RPMI7951 (cell line): Measurements from ENCODE around the gene THSD4. TPM values are rescaled to one million over a fixed set of nuclear protein-coding genes. Genes with fewer than 3 reads are reported as not detected.

Experiments used
- DNase-seq: peaks from one replicate; pipeline ENCODE4 v3.0.0-alpha.2; 2012; ENCODE audit warnings: low read depth
- total RNA-seq: library from RNA; depleted of rRNA; stranded (reverse); fragments of >200 nt; shearing (Covaris generic); gene quantifications from 2 replicates; pipeline ENCODE4 v1.2.3, GENCODE V29; 2014

The THSD4 gene
- total RNA-seq, 1 experiment from 2014 or later = 25.2 TPM

GRCh38 chr15:71259866-71260265 lies 144.6 kb downstream of the THSD4 start:
- DNase-seq = no peak

GRCh38 chr15:71261418-71261817 lies 146.1 kb downstream of the THSD4 start:
- no peak for DNase-seq

GRCh38 chr15:71261909-71262308 lies 146.6 kb downstream of the THSD4 start:
- peak; percentile 78 for DNase-seq

GRCh38 chr15:71262599-71262998 lies 147.3 kb downstream of the THSD4 start:
- DNase-seq = peak; percentile 23

GRCh38 chr15:71265606-71266005 lies 150.3 kb downstream of the THSD4 start:
- peak; percentile 52 for DNase-seq

GRCh38 chr15:71271327-71271726 lies 156.1 kb downstream of the THSD4 start:
- no peak for DNase-seq

- DNase-seq = peak; percentile 85
Observed at GRCh38 chr15:71272932-71273331, 157.7 kb downstream of the THSD4 start.

GRCh38 chr15:71273731-71274447 lies 158.6 kb downstream of the THSD4 start:
- DNase-seq = peak; percentile 59

GRCh38 chr15:71274448-71274798 lies 159.2 kb downstream of the THSD4 start:
- DNase-seq = no peak

GRCh38 chr15:71275098-71275497 lies 159.8 kb downstream of the THSD4 start:
- DNase-seq = peak; percentile 97

- peak; percentile 49 for DNase-seq
Observed at GRCh38 chr15:71275566-71276335, 160.5 kb downstream of the THSD4 start.

- no peak for DNase-seq
Observed at GRCh38 chr15:71276336-71276665, 161.0 kb downstream of the THSD4 start.

- DNase-seq = peak; percentile 98
Observed at GRCh38 chr15:71278989-71279756, 163.9 kb downstream of the THSD4 start.

GRCh38 chr15:71279757-71280141 lies 164.5 kb downstream of the THSD4 start:
- no peak for DNase-seq

GRCh38 chr15:71280206-71280605 lies 164.9 kb downstream of the THSD4 start:
- DNase-seq = no peak

- no peak for DNase-seq
Observed at GRCh38 chr15:71281256-71281655, 166.0 kb downstream of the THSD4 start.

- peak; percentile 70 for DNase-seq
Observed at GRCh38 chr15:71282076-71282475, 166.8 kb downstream of the THSD4 start.

- DNase-seq = no peak
Observed at GRCh38 chr15:71288348-71288955, 173.2 kb downstream of the THSD4 start.

- peak; percentile 63 for DNase-seq
Observed at GRCh38 chr15:71290002-71290401, 174.7 kb downstream of the THSD4 start.

- no peak for DNase-seq
Observed at GRCh38 chr15:71290881-71291635, 175.8 kb downstream of the THSD4 start.

- DNase-seq = no peak
Observed at GRCh38 chr15:71291723-71292122, 176.5 kb downstream of the THSD4 start.
